NCI-H1105 treated with DMSO at 0.1 percent for 48 hours (cell line): Measurements from ENCODE around the gene RRBP1.
A peak's percentile ranks its signal among the peaks of the same experiment; 100 is the strongest.

ENCODE experiments used
- DNase-seq: peaks from one replicate; lab custom pipeline; 2025; lab: John Stamatoyannopoulos, UW

Gene RRBP1

GRCh38 chr20:17682889-17683198, 802 bp upstream of the RRBP1 start:
- no peak for DNase-seq

GRCh38 chr20:17681726-17682102, 328 bp downstream of the RRBP1 start:
- DNase-seq: no peak

- DNase-seq: peak; percentile 39
Measured at GRCh38 chr20:17680836-17681725, 961 bp downstream of the RRBP1 start.

GRCh38 chr20:17679941-17680835, 1.9 kb downstream of the RRBP1 start:
- no peak for DNase-seq

- DNase-seq: no peak
Measured at GRCh38 chr20:17678886-17679285, 3.2 kb downstream of the RRBP1 start.

GRCh38 chr20:17678295-17678694, 3.7 kb downstream of the RRBP1 start:
- DNase-seq: no peak

GRCh38 chr20:17676942-17677341, 5.1 kb downstream of the RRBP1 start:
- no peak for DNase-seq

GRCh38 chr20:17676378-17676759, 5.7 kb downstream of the RRBP1 start:
- DNase-seq: no peak

- DNase-seq: no peak
Measured at GRCh38 chr20:17675519-17676377, 6.3 kb downstream of the RRBP1 start.

GRCh38 chr20:17674722-17675518, 7.1 kb downstream of the RRBP1 start:
- DNase-seq: no peak

- DNase-seq: no peak
Measured at GRCh38 chr20:17673084-17673483, 9.0 kb downstream of the RRBP1 start.

GRCh38 chr20:17671565-17671964, 10.5 kb downstream of the RRBP1 start:
- DNase-seq: no peak

- DNase-seq: no peak
Measured at GRCh38 chr20:17671011-17671410, 11.0 kb downstream of the RRBP1 start.

- no peak for DNase-seq
Measured at GRCh38 chr20:17669306-17669931, 12.6 kb downstream of the RRBP1 start.

GRCh38 chr20:17668432-17668831, 13.6 kb downstream of the RRBP1 start:
- no peak for DNase-seq

- no peak for DNase-seq
Measured at GRCh38 chr20:17667445-17667844, 14.6 kb downstream of the RRBP1 start.

GRCh38 chr20:17666481-17666880, 15.6 kb downstream of the RRBP1 start:
- DNase-seq: no peak

GRCh38 chr20:17665756-17666155, 16.3 kb downstream of the RRBP1 start:
- no peak for DNase-seq

GRCh38 chr20:17664025-17664633, 17.9 kb downstream of the RRBP1 start:
- no peak for DNase-seq

- no peak for DNase-seq
Measured at GRCh38 chr20:17663486-17663885, 18.6 kb downstream of the RRBP1 start.

GRCh38 chr20:17663040-17663399, 19.0 kb downstream of the RRBP1 start:
- DNase-seq: no peak
